ENCODE data around the gene DNMBP.

DNA sequence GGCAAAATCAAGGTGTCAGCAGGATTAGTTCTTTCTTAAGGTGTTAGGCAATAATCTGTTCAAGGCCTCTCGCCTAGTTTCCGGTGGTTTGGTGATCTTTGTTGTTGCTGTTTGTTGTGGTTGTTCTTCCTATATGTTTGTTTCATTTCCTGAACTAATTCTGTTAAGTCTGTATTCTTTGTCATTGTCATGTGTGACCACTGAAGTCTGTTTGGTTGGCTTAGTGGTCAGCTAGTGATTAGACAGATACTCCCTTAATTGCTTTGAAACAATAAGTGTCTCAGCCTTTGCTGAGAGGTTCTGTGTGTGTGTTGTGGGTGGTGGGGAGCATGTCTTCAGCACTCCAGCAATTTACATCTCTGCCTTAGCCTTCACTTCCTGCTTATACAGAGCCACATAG lies 181.3 kb downstream of the DNMBP start:
- no peak for TF ChIP-seq TAF1 (IDR thresholded peaks at IDR 0.05; ENCODE audit: borderline replicate concordance, insufficient read depth, low read length)
- TF ChIP-seq SIN3A (IDR thresholded peaks at IDR 0.05; ENCODE audit: borderline replicate concordance, insufficient read depth, low read length) = no peak
- TF ChIP-seq POLR2AphosphoS5 (IDR thresholded peaks at IDR 0.05; ENCODE audit: low read depth, low read length) = no peak
- TF ChIP-seq, protein P1, sequence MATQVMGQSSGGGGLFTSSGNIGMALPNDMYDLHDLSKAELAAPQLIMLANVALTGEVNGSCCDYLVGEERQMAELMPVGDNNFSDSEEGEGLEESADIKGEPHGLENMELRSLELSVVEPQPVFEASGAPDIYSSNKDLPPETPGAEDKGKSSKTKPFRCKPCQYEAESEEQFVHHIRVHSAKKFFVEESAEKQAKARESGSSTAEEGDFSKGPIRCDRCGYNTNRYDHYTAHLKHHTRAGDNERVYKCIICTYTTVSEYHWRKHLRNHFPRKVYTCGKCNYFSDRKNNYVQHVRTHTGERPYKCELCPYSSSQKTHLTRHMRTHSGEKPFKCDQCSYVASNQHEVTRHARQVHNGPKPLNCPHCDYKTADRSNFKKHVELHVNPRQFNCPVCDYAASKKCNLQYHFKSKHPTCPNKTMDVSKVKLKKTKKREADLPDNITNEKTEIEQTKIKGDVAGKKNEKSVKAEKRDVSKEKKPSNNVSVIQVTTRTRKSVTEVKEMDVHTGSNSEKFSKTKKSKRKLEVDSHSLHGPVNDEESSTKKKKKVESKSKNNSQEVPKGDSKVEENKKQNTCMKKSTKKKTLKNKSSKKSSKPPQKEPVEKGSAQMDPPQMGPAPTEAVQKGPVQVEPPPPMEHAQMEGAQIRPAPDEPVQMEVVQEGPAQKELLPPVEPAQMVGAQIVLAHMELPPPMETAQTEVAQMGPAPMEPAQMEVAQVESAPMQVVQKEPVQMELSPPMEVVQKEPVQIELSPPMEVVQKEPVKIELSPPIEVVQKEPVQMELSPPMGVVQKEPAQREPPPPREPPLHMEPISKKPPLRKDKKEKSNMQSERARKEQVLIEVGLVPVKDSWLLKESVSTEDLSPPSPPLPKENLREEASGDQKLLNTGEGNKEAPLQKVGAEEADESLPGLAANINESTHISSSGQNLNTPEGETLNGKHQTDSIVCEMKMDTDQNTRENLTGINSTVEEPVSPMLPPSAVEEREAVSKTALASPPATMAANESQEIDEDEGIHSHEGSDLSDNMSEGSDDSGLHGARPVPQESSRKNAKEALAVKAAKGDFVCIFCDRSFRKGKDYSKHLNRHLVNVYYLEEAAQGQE (IDR thresholded peaks at IDR 0.05; ENCODE audit: insufficient read depth in 1 of 2, low read depth in 2 of 2, low read length in 2 of 2) = no peak
- no peak for TF ChIP-seq FOXP2 (optimal IDR thresholded peaks at IDR 0.05; ENCODE audit: borderline replicate concordance, extremely low read depth, extremely low read length, insufficient read depth)

Data from PFSK-1 (cell line).